Thoracic aorta (tissue), 2 donors: ENCODE measurements around the gene STAMBP. TPM values are rescaled to one million over a fixed set of nuclear protein-coding genes. Genes with fewer than 3 reads are reported as not detected.

Experiments used
- ATAC-seq: fragments of 150-250 bp; one replicate; pipeline ENCODE4 v1.8.0; 2017; ENCODE audit warnings: low read depth; ENCODE audit not compliant: insufficient number of reproducible peaks, low FRiP score
- DNase-seq: peaks from one replicate; pipeline ENCODE4 v3.0.0-alpha.2; 2020; ENCODE audit warnings: low spot score
- H3K27ac ChIP-seq, 2 donors: fragments of 200-600 bp; sonication (generic); 1 replicate in 1 of 2; 2 replicates in 1 of 2; pipeline ENCODE4 v1.5.1; 2016; ENCODE audit warnings: mild to moderate bottlenecking in 2 of 2, moderate library complexity in 2 of 2
- H3K27me3 ChIP-seq: fragments of 200-600 bp; sonication (generic); replicated peaks from 2 replicates; pipeline ENCODE4 v1.6.0; 2016; ENCODE audit warnings: mild to moderate bottlenecking; ENCODE audit not compliant: insufficient read depth
- H3K36me3 ChIP-seq: fragments of 200-600 bp; sonication (generic); one replicate; pipeline ENCODE4 v1.5.1; 2016
- H3K4me1 ChIP-seq, 2 donors: fragments of 200-600 bp; sonication (generic); 1 replicate in 1 of 2; 2 replicates in 1 of 2; pipeline versions ENCODE4 v1.5.1 to v1.6.0; 2016; ENCODE audit warnings: low read depth in 2 of 2, mild to moderate bottlenecking in 1 of 2; ENCODE audit not compliant: control insufficient read depth in 1 of 2
- H3K4me3 ChIP-seq: fragments of 200-600 bp; sonication (generic); 2 replicates; pipeline ENCODE4 v1.5.1; 2016; ENCODE audit warnings: mild to moderate bottlenecking
- H3K9me3 ChIP-seq: fragments of 200-600 bp; sonication (generic); 2 replicates; pipeline ENCODE4 v1.5.1; 2016
- CTCF ChIP-seq: fragments of 200-600 bp; sonication (generic); IDR thresholded peaks from one replicate; pipeline ENCODE4 v1.5.1; 2019; ENCODE audit warnings: antibody characterized with exemption
- total RNA-seq, 2 donors: library from RNA; depleted of rRNA; stranded (reverse); fragments of >200 nt; gene quantifications; one replicate each; pipeline versions ENCODE4 v1.1.0 to v1.2.3, GENCODE V29; 2016

Gene STAMBP
- total RNA-seq, 2 donors from 2014 or later = 23.8 to 34.4 TPM

- ATAC-seq (no peak), DNase-seq (no peak)
- H3K36me3 ChIP-seq = peaks cover 27% of the 10 kb centered on the region
- H3K4me3 ChIP-seq = no peak overlapping the region
- TF ChIP-seq CTCF = no peak
- no peak overlapping the region for H3K27ac ChIP-seq
- no peaks in the 10 kb centered on the region for H3K27me3 ChIP-seq
- H3K4me1 ChIP-seq = peaks cover 4 to 10% of the 10 kb centered on the region in 2 donors
- no peaks in the 10 kb centered on the region for H3K9me3 ChIP-seq
These were observed 13.9 kb downstream of the STAMBP start for GRCh38 chr2:73842739-73843019.

- no peak for TF ChIP-seq CTCF
- Histone ChIP-seq H3K9me3 (no peaks in the 10 kb centered on the region), H3K4me1 (peaks cover 4% of the 10 kb centered on the region in 2 donors), H3K36me3 (peaks cover 38% of the 10 kb centered on the region), H3K4me3 (no peak overlapping the region), H3K27me3 (no peaks in the 10 kb centered on the region), H3K27ac (no peak overlapping the region)
- ATAC-seq (no peak), DNase-seq (no peak)
These were observed 15.3 kb downstream of the STAMBP start for GRCh38 chr2:73844087-73844486.

GRCh38 chr2:73850009-73850408 is 21.2 kb downstream of the STAMBP start:
- TF ChIP-seq CTCF = no peak
- Histone ChIP-seq H3K4me1 (peaks cover 0 to 4% of the 10 kb centered on the region in 2 donors), H3K4me3 (no peak overlapping the region), H3K27ac (no peak overlapping the region), H3K9me3 (no peaks in the 10 kb centered on the region), H3K27me3 (no peaks in the 10 kb centered on the region), H3K36me3 (peaks cover 58% of the 10 kb centered on the region)
- DNase-seq = no peak
- ATAC-seq = no peak

GRCh38 chr2:73851274-73851673 is 22.5 kb downstream of the STAMBP start:
- no peaks in the 10 kb centered on the region for H3K27me3 ChIP-seq
- peaks cover 0 to 4% of the 10 kb centered on the region in 2 donors for H3K4me1 ChIP-seq
- no peaks in the 10 kb centered on the region for H3K9me3 ChIP-seq
- no peak overlapping the region for H3K4me3 ChIP-seq
- DNase-seq (no peak), ATAC-seq (no peak)
- no peak overlapping the region for H3K27ac ChIP-seq
- no peak for TF ChIP-seq CTCF
- H3K36me3 ChIP-seq = peaks cover 54% of the 10 kb centered on the region

- peaks cover 0 to 4% of the 10 kb centered on the region in 2 donors for H3K4me1 ChIP-seq
- no peak overlapping the region for H3K27ac ChIP-seq
- no peak for TF ChIP-seq CTCF
- H3K9me3 ChIP-seq = no peaks in the 10 kb centered on the region
- peaks cover 52% of the 10 kb centered on the region for H3K36me3 ChIP-seq
- no peak overlapping the region for H3K4me3 ChIP-seq
- H3K27me3 ChIP-seq = no peaks in the 10 kb centered on the region
- DNase-seq = no peak
- ATAC-seq = no peak
These were observed 23.3 kb downstream of the STAMBP start for GRCh38 chr2:73852020-73852419.
